AG09309 (cell line): Measurements from ENCODE around the gene FMO3.

Experiments used
- DNase-seq: peaks from one replicate; pipeline ENCODE4 v3.0.0-alpha.2; 2010; ENCODE audit warnings: low read depth
- H3K4me3 ChIP-seq: 2 replicates; pipeline ENCODE4 v1.5.1; 2011; ENCODE audit warnings: mild to moderate bottlenecking, low read depth, low read length, moderate library complexity; ENCODE audit not compliant: control insufficient read depth
- TF ChIP-seq, protein P1 (sequence below): IDR thresholded peaks from 2 replicates; pipeline ENCODE4 v1.5.1; 2011; ENCODE audit warnings: mild to moderate bottlenecking, low read depth, low read length, inconsistent platforms; ENCODE audit not compliant: insufficient read depth, control insufficient read depth; ENCODE audit errors: missing control alignments

The FMO3 gene

DNA sequence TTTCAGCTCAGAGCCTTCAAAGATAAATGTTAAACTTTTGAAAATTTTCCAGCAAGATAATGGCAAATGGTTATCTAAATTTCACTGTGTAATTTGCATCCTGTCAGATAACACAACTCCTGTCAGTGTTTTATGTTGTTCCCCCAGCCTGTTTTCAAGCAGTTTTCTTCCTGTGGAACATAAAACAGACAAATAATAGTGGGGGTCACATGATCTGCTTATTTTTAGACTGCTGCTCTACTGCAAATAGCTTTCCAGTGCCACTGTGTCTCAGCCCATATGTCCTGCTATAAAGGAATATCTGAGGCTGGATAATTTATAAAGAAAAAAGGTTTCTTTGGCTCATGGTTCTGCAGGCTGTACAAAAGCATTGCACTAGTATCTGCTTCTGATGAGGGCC is 32.2 kb downstream of the FMO3 start:
- TF ChIP-seq, protein P1, sequence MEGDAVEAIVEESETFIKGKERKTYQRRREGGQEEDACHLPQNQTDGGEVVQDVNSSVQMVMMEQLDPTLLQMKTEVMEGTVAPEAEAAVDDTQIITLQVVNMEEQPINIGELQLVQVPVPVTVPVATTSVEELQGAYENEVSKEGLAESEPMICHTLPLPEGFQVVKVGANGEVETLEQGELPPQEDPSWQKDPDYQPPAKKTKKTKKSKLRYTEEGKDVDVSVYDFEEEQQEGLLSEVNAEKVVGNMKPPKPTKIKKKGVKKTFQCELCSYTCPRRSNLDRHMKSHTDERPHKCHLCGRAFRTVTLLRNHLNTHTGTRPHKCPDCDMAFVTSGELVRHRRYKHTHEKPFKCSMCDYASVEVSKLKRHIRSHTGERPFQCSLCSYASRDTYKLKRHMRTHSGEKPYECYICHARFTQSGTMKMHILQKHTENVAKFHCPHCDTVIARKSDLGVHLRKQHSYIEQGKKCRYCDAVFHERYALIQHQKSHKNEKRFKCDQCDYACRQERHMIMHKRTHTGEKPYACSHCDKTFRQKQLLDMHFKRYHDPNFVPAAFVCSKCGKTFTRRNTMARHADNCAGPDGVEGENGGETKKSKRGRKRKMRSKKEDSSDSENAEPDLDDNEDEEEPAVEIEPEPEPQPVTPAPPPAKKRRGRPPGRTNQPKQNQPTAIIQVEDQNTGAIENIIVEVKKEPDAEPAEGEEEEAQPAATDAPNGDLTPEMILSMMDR: no peak
- H3K4me3 ChIP-seq: no peak overlapping the region
- no peak for DNase-seq

DNA sequence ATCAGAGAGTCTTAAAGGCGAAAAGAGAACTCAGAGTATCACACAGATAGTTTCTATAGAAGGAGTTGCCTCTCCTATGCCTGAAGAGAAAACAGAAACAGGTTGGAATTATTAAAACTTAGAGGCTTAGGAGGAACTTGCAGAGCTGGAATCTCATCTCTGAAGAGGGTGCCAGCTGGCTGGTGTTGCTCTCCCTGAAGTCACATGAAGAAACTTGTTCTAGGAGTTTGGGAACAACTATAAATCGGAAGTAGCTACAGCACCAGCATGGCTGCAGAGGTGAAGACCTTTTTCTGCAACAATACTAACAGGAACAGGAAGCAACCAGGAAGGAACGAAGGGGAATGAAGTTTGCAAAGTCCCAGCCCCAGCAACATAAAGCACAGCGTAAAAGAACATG is 35.8 kb downstream of the FMO3 start:
- H3K4me3 ChIP-seq: no peak overlapping the region
- DNase-seq: no peak
- TF ChIP-seq, protein P1: no peak

DNA sequence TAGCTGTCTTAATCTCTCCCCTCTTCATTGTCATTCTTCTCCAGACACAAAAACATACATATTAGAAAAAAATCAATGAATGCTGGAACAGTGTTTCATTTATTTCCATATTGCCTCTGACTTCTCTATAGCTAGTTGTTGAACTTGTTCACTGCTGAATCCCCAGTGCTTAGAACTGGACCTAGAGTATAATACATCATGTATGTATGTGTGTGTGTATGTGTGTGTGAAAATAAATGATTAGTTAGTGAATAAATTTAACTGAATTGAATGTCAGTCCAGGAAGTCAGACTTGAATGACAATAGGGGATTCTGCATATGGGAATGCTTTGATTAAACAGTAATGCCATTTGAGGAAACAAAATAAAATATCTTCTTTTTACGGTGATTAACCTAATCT is 36.4 kb downstream of the FMO3 start:
- no peak for DNase-seq
- TF ChIP-seq, protein P1: no peak

DNA sequence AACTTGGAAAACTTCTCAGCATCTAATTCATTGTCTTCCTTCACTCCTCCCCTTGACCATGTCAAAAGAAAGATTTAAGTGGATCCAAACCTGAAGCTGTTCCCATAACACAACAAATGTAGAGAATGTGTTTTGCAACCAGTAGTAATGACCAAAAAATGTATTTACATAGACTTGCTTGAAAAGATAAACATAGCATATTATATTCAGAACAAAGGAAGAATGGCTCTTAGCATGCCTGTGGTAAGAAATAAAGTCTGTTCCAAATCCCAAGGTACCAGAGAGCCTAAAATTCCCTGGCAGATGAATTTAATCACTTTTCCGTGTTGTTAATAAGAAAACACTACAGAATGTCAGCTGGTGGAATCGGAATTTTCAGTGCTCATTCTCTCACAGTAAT is 36.8 kb downstream of the FMO3 start:
- H3K4me3 ChIP-seq: no peak overlapping the region
- TF ChIP-seq, protein P1: no peak
- peak; percentile 37 for DNase-seq

More for the DNA sequence above, 36.4 kb downstream of the FMO3 start:
- no peak overlapping the region for H3K4me3 ChIP-seq

DNA sequence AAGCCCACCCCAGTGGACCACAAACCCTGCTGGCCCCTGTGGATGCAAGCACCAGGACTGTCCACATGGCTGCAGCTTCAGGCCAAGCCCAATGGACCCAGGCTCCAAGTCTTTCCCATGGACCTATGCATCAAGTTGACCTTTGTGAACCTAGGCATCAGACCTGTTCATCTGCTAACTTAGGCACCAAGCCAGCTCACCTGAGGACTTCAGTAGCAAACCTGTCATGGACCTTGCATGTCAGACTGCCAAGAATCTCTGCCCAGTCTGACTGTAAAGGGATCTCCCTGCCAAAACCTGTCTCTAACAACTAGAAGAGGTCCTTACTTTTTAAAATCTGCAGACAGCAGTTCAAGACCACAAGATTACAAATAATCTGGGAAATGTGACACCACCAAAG is 37.8 kb downstream of the FMO3 start:
- DNase-seq: no peak
- TF ChIP-seq, protein P1: no peak
- H3K4me3 ChIP-seq: no peak overlapping the region

DNA sequence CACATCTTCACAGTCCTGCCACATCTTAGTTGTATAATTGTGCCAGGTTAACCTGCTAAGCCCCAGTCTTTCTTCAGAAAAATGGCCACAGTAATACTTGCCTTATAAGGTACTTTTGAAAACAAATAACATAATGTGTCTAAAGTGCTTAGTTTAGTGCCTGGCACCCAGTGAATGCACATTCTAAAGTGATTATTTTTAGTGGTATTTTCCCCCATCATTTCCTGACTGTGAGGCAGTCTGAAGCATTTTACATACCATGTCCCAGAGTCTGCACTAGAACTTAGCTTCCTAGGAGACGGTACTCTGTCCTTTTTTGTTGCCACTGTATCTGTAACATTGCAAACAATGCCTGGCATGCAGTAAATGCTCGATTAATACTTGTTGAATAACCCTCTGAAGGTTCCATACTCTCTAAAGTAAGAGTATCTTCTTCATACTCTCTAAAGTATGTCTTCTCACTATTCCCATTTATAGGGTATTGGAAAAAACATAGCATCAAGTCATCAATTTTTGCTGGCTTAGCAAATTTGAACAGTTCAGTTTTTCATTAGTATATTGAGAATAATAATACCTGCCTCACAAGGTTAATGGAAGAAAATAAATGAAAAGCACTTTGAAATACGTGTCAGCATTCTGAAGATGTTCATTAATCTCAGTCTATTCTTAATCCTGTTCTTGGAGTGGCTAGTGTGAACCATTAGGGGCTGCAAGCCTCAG is 43.7 kb downstream of the FMO3 start:
- TF ChIP-seq, protein P1: no peak
- DNase-seq: no peak
- no peak overlapping the region for H3K4me3 ChIP-seq
